ENCODE results near the gene HGS. TPM values are rescaled to one million over a fixed set of nuclear protein-coding genes. Genes with fewer than 3 reads are reported as not detected.

The HGS gene
- total RNA-seq, 4 donors from 2014 or later: 51.5 to 90.5 (median 66.6) TPM

- Histone ChIP-seq H3K27me3 (no peaks in the 10 kb centered on the region), H3K4me1 (peaks cover 0 to 52% (median 24%) of the 10 kb centered on the region in 3 donors), H3K9me3 (no peaks in the 10 kb centered on the region), H3K36me3 (peaks cover 0 to 55% of the 10 kb centered on the region in 2 donors), H3K4me3 (peak overlapping the region; percentile 88 to 95), H3K27ac (peak overlapping the region; percentile 35 to 88 (median 88))
- TF ChIP-seq POLR2A (IDR thresholded peaks at IDR 0.05): no peak
- WGBS, 2 donors (ENCODE audit: low coverage in 1 of 2): no CpG with 5 or more reads among the region's 37 CpGs
- ATAC-seq: peak; percentile 17
These were observed 615 bp upstream of the HGS start for GRCh38 chr17:81683208-81683583.

- peak; percentile 48 for ATAC-seq
- H3K27me3 ChIP-seq: no peaks in the 10 kb centered on the region
- 3 to 6% methylated on average over 9 to 13 of the region's 16 CpGs for WGBS, 2 donors (ENCODE audit: low coverage in 1 of 2)
- H3K27ac ChIP-seq: peak overlapping the region; percentile 60 to 88 (median 88)
- no peaks in the 10 kb centered on the region for H3K9me3 ChIP-seq
- peak overlapping the region; percentile 88 to 95 for H3K4me3 ChIP-seq
- peaks cover 0 to 52% (median 24%) of the 10 kb centered on the region in 3 donors for H3K4me1 ChIP-seq
- TF ChIP-seq EP300 (IDR thresholded peaks at IDR 0.05) (no peak), POLR2A (IDR thresholded peaks at IDR 0.05) (no peak), POLR2AphosphoS5 (IDR thresholded peaks at IDR 0.05) (no peak)
- TF ChIP-seq, protein P1, sequence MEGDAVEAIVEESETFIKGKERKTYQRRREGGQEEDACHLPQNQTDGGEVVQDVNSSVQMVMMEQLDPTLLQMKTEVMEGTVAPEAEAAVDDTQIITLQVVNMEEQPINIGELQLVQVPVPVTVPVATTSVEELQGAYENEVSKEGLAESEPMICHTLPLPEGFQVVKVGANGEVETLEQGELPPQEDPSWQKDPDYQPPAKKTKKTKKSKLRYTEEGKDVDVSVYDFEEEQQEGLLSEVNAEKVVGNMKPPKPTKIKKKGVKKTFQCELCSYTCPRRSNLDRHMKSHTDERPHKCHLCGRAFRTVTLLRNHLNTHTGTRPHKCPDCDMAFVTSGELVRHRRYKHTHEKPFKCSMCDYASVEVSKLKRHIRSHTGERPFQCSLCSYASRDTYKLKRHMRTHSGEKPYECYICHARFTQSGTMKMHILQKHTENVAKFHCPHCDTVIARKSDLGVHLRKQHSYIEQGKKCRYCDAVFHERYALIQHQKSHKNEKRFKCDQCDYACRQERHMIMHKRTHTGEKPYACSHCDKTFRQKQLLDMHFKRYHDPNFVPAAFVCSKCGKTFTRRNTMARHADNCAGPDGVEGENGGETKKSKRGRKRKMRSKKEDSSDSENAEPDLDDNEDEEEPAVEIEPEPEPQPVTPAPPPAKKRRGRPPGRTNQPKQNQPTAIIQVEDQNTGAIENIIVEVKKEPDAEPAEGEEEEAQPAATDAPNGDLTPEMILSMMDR (IDR thresholded peaks at IDR 0.05): no peak
- peaks cover 0 to 65% of the 10 kb centered on the region in 2 donors for H3K36me3 ChIP-seq
These were observed 666 bp downstream of the HGS start for GRCh38 chr17:81684442-81684911.

GRCh38 chr17:81685108-81685507, 1.3 kb downstream of the HGS start:
- H3K27me3 ChIP-seq: no peaks in the 10 kb centered on the region
- peak overlapping the region in 1 of 2 donors; percentile 95 for H3K4me3 ChIP-seq
- TF ChIP-seq POLR2AphosphoS5 (IDR thresholded peaks at IDR 0.05) (no peak), POLR2A (IDR thresholded peaks at IDR 0.05) (no peak), EP300 (IDR thresholded peaks at IDR 0.05) (no peak)
- TF ChIP-seq, protein P1 (IDR thresholded peaks at IDR 0.05): no peak
- H3K27ac ChIP-seq: peak overlapping the region in 1 of 4 donors; percentile 88
- no peak for ATAC-seq
- H3K4me1 ChIP-seq: peaks cover 0 to 52% (median 24%) of the 10 kb centered on the region in 3 donors
- peaks cover 0 to 65% of the 10 kb centered on the region in 2 donors for H3K36me3 ChIP-seq
- 51% methylated on average over 11 of the region's 12 CpGs; no CpG with 5 or more reads in 1 of the 2 donors for WGBS, 2 donors (ENCODE audit: low coverage in 1 of 2)
- no peaks in the 10 kb centered on the region for H3K9me3 ChIP-seq

DNA sequence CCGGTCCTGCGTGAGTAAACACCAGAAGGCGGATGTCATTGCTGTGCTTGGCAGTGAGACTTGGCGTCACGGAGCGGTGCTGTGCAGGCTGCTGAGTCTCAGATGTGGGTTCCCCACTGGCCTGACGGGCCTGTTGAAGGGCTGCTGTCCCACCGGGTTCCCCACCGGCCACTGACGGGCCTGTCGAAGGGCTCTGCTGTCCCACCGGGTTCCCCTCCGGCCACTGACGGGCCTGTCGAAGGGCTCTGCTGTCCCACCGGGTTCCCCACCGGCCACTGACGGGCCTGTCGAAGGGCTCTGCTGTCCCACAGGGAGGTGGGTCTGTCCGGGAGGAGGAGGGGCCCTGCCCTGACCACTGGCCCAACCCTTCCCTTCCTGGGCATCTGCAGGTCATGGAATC, 2.8 kb downstream of the HGS start:
- Histone ChIP-seq H3K4me1 (peaks cover 0 to 50% (median 24%) of the 10 kb centered on the region in 3 donors), H3K27ac (no peak overlapping the region), H3K9me3 (no peaks in the 10 kb centered on the region), H3K4me3 (no peak overlapping the region), H3K36me3 (peaks cover 0 to 65% of the 10 kb centered on the region in 2 donors), H3K27me3 (no peaks in the 10 kb centered on the region)
- no peak for ATAC-seq
- WGBS, 2 donors (ENCODE audit: low coverage in 1 of 2): no CpG with 5 or more reads among the region's 20 CpGs
- no peak for TF ChIP-seq EP300 (IDR thresholded peaks at IDR 0.05)

DNA sequence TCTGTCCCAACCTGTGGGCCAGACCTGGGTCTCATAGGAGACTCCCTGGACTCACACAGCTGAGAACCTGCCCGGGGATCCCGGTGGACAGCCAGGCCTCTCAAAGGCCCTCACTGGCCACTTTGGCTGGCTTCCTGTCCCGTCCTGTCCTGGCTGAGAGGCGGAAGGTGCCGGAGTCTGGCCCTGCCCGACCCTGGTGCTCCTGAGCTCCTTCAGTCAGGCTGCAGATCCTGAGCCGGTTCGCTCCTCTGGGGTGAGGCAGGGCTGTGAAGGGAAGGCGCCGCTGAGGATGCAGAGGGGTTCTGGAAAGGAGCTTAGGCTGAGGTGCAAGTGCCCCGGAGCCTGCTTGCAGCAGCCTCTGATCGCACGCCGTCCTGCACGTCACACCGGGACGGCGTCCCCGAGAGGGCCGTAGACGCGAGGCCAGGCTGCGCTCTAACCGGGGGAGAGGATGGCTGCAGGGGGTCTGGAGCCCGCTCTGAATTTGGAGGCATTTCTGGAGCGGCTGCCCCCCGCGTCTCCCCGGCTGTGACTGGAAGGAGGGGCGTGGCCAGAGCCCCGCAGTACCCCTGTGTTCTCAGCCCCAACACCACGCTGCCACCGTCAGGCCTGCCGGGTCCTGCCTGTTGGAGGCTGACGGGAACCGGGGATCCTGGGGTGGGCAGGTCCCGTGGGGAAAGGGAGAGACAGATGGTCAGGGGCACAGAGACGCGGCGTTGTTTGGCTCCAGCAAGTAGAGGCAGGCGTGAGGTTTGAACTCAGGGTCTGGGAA, 4.1 kb downstream of the HGS start:
- Histone ChIP-seq H3K27me3 (no peaks in the 10 kb centered on the region), H3K9me3 (no peaks in the 10 kb centered on the region), H3K27ac (no peak overlapping the region), H3K36me3 (peaks cover 0 to 73% of the 10 kb centered on the region in 2 donors), H3K4me3 (no peak overlapping the region), H3K4me1 (peaks cover 0 to 36% (median 12%) of the 10 kb centered on the region in 3 donors)
- TF ChIP-seq POLR2A (IDR thresholded peaks at IDR 0.05) (no peak), POLR2AphosphoS5 (IDR thresholded peaks at IDR 0.05) (no peak), EP300 (IDR thresholded peaks at IDR 0.05) (no peak)
- TF ChIP-seq, protein P1 (IDR thresholded peaks at IDR 0.05): no peak
- WGBS, 2 donors (ENCODE audit: low coverage in 1 of 2): 97% methylated on average over 7 of the region's 41 CpGs; no CpG with 5 or more reads in 1 of the 2 donors
- ATAC-seq: no peak

GRCh38 chr17:81688616-81689015, 4.8 kb downstream of the HGS start:
- Histone ChIP-seq H3K36me3 (peaks cover 0 to 80% of the 10 kb centered on the region in 2 donors), H3K4me3 (no peak overlapping the region), H3K9me3 (no peaks in the 10 kb centered on the region), H3K4me1 (peaks cover 0 to 33% (median 12%) of the 10 kb centered on the region in 3 donors), H3K27ac (no peak overlapping the region), H3K27me3 (no peaks in the 10 kb centered on the region)
- TF ChIP-seq EP300 (IDR thresholded peaks at IDR 0.05) (no peak), POLR2A (IDR thresholded peaks at IDR 0.05) (no peak), POLR2AphosphoS5 (IDR thresholded peaks at IDR 0.05) (no peak)
- TF ChIP-seq, protein P1 (IDR thresholded peaks at IDR 0.05): no peak
- WGBS, 2 donors (ENCODE audit: low coverage in 1 of 2): 60 to 75% methylated on average over 1 to 2 of the region's 14 CpGs
- no peak for ATAC-seq

Measured in gastroesophageal sphincter (tissue), 4 donors.